NCI-H146 treated with DMSO at 0.1 percent for 48 hours (cell line): ENCODE measurements around the gene UPK3A.
"Not testable (repeated sequence)": the region's sequence is repeated elsewhere in the genome, so short reads cannot be mapped to it uniquely, and the experiment has no call there.

Experiments
- DNase-seq: peaks from one replicate; lab custom pipeline; 2025; ENCODE audit not compliant: unreplicated experiment; lab: John Stamatoyannopoulos, UW

Gene UPK3A

DNA sequence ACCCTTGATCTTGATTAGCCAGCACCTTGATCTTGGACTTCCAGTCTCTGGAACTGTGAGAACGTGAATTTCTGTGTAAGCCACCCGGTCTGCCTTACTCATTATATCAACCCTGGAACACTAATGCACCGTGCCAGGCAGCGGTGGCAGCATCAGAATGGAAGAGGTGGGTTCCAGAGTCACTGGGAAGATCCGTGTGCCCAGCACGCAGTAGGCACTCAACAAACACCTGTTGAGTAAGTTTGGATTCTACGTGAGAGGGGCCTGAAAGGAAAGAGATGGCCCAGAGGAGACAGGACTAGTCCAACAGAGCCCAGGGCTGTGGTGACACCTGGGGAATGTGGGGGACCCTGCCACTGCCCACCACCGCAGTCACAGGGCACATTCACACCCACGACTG lies 6.6 kb upstream of the UPK3A start:
- DNase-seq, result no peak

GRCh38 chr22:45280587-45280980 lies 4.2 kb upstream of the UPK3A start:
- DNase-seq, result no peak

DNA sequence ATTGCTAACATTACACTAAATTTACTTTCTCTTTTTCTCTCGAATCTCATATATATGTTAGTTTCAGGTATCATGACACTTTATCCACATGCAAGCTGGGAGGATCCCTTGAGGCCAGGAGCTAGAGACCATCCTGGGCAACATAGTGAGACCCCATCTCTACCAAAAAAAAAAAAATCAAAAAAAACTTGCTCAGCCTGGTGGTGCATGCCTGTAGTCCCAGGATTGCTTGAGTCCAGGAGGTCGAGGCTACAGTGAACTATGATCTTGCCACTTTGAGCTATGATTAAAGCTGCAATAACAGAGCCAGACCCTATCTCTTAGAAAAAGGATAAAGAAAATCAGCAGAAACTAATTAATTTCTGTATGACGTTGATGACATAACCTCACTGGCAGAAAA lies 3.7 kb upstream of the UPK3A start:
- no peak for DNase-seq

GRCh38 chr22:45285263-45286058 lies 712 bp downstream of the UPK3A start:
- DNase-seq, result no peak

DNA sequence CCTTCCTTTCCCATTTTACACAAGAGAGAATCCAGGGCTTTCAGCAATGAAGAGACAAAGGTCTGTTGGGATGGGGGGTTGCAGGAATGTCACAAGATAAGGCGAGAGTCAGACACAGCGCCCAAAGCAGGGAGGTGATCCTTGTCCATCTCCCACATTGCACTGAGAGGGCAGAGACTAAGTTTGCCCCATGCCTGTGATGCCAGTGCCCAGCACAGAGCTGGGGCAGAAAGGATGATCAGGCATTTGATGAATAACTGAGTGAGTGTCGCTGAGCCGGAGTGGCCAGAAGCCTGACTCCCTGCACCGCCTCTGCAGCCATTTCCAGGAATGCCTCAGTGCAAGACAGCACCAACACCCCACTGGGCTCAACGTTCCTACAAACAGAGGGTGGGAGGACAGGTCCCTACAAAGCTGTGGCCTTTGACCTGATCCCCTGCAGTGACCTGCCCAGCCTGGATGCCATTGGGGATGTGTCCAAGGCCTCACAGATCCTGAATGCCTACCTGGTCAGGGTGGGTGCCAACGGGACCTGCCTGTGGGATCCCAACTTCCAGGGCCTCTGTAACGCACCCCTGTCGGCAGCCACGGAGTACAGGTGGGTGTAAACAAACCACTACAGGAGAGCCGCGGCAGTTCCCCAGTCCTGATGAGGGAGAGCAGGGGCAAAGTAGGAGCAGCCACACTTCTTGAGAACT lies 2.3 kb downstream of the UPK3A start:
- DNase-seq, result no peak

- DNase-seq, result no peak
Measured at GRCh38 chr22:45290410-45290936, 5.7 kb downstream of the UPK3A start.

- no peak for DNase-seq
Measured at GRCh38 chr22:45291061-45291930, 6.5 kb downstream of the UPK3A start.

- DNase-seq, result no peak
Measured at GRCh38 chr22:45291931-45292290, 7.2 kb downstream of the UPK3A start.

DNA sequence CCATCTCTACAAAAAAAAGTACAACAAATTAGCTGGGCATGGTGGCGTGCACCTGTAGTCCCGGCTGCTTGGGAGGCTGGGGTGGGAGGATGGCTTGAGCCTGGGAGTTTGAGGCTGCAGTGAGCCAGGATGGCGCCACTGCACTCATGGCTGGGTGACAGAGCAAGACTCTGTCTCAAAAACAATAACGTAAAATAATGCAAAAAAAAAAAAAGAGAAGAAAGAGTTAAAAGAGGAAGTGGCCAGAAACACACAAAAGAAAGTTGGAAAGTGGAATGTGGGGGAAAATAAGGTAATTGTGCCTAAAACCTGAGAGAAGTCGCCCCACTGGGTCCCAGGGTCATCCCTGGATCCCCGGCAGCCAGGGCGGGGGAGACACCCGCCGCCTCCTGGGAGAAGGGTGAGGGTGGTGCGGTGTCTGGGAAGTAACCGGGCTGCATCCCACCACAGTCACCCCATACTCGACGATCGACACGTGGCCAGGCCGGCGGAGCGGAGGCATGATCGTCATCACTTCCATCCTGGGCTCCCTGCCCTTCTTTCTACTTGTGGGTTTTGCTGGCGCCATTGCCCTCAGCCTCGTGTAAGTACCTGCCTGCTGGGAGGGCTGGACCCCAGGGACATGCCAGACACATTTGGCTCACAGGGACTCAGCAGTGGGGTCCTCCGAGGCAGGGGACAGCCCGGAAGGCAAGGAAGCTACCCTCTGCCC lies 8.1 kb downstream of the UPK3A start:
- DNase-seq, result no peak

- no peak for DNase-seq
Measured at GRCh38 chr22:45294030-45294429, 9.3 kb downstream of the UPK3A start.

- not testable (repeated sequence) for DNase-seq
Measured at GRCh38 chr22:45295004-45295403, 10.3 kb downstream of the UPK3A start.

DNA sequence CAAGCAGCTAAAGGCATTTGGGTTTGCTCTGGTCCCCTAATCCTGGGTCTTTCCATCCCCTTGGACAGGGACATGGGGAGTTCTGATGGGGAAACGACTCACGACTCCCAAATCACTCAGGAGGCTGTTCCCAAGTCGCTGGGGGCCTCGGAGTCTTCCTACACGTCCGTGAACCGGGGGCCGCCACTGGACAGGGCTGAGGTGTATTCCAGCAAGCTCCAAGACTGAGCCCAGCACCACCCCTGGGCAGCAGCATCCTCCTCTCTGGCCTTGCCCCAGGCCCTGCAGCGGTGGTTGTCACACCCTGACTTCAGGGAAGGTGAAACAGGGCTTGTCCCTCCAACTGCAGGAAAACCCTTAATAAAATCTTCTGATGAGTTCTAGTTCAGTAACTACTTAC lies 10.7 kb downstream of the UPK3A start:
- DNase-seq, result no peak

- no peak for DNase-seq
Measured at GRCh38 chr22:45296628-45297297, 12.0 kb downstream of the UPK3A start.

DNA sequence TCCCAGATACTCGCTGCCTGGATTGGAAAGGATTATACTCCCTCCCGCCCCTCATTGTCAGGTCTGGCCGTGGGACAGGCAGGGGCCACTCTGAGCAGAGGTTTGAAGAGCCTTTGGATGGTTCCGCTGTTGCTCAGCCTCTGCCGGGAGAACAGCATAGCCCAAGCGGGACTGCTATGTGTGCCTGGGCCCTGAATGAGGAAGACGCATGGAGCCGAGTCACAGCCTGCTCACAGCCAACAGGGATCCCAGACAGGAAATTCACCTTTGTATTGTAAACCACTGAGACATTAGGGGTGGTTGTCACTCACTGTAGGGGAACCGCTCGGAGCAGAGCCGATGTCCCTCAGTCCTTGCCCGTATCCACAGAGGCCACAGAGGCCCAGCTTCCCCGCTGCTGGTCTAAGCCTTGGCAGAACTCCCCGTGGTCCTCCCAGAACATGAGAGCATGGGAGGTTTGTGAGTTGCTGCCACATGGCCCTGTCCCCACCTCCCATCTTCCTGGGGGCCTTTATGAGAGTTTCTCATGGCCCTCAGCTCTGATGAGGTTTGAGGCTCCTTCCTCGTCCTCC lies 14.3 kb downstream of the UPK3A start:
- no peak for DNase-seq

- DNase-seq, result no peak
Measured at GRCh38 chr22:45302751-45303150, 18.0 kb downstream of the UPK3A start.

DNA sequence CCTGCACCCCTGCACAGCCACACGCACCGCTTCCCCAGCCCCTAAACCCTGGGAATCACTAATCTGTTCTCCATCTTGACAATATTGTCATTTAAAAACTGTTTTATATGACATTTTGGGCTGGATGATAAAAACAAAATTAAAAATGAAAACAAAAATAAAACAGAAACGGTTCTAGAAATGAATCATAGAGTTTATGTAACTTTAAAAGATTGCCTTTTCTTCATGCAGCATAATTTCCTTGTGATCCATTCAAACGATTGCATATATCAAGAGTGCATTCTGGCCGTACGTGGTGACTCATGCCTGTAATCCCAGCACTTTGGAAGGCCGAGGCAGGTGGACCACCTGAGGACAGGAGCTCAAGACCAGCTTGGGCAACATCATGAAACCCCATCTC lies 18.4 kb downstream of the UPK3A start:
- no peak for DNase-seq

- no peak for DNase-seq
Measured at GRCh38 chr22:45304971-45305370, 20.2 kb downstream of the UPK3A start.

DNA sequence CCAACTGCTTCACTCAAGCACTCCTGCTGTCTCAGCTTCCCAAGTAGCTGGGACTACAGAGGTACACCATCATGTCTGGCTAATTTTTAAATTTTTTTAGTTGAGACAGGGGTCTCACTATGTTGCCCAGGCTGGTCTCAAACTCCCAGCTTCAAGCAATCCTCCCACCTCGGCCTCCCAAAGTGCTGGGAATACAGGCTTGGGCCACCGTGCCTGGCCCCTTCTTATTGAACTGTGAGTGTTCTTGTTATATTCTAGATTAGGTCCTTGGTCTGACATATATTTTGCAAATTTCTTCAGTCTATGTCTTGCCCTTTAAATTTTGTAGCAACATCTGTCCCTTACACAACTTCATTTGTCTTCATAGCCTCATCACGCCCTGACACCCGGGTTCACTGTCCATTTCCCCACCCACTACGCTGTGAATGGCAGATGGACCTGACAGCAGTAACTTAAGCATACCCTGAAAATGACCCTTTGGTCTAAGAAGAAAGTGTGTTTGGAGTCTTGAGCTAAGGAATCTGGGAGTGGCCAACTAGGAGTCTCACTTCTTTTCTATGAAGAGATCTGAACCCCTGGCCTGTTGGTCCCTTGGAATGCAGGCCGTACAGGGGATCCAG lies 20.8 kb downstream of the UPK3A start:
- no peak for DNase-seq

DNA sequence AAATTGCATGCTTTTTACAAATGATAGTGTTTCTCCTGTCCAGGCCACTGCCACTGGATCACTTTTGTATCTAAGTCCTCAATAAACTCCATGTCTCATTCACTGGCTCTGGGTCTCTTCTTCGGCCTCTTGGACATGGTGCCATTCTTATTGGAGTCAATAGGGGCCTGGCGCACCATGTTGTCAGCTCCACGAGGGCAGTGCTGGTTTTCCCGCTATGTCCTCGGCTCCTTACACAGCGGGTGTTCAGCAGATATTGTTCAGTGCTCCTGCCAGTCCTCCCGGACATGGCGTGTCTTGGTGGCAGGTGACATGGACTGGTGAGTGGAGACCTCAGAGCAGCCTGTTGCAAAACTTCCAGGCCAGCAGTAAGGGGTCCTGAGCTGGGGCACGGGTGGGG lies 21.4 kb downstream of the UPK3A start:
- no peak for DNase-seq
